NCI-H1417 treated with DMSO at 0.1 percent for 48 hours (cell line): Measurements from ENCODE around the gene ZBTB20.
A peak's percentile ranks its signal among the peaks of the same experiment; 100 is the strongest.

Experiments used
- DNase-seq: peaks from one replicate; lab custom pipeline; 2025; lab: John Stamatoyannopoulos, UW

ZBTB20 gene

GRCh38 chr3:114408736-114409670, 738.1 kb downstream of the ZBTB20 start:
- peak; percentile 40 for DNase-seq

- DNase-seq, result no peak
Observed at GRCh38 chr3:114406922-114407321, 740.2 kb downstream of the ZBTB20 start.

DNA sequence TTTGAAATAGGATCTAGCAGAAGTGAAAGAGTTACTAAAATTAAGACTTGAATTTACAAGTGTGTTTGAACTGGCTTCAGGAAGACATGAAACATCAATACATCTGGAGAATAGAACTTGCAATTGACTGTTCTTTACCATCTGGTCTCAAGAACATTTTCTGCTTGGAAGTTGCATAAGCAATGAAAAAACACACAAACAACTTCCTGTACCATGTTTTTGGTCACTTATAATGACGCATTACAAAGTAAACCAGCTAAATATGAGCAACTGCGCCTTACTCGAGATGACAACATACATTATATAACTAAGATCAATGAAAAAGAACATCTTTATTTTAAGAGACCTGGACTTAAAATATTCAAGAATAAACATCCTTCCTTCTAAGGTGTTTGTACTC, 740.8 kb downstream of the ZBTB20 start:
- DNase-seq, result no peak

DNA sequence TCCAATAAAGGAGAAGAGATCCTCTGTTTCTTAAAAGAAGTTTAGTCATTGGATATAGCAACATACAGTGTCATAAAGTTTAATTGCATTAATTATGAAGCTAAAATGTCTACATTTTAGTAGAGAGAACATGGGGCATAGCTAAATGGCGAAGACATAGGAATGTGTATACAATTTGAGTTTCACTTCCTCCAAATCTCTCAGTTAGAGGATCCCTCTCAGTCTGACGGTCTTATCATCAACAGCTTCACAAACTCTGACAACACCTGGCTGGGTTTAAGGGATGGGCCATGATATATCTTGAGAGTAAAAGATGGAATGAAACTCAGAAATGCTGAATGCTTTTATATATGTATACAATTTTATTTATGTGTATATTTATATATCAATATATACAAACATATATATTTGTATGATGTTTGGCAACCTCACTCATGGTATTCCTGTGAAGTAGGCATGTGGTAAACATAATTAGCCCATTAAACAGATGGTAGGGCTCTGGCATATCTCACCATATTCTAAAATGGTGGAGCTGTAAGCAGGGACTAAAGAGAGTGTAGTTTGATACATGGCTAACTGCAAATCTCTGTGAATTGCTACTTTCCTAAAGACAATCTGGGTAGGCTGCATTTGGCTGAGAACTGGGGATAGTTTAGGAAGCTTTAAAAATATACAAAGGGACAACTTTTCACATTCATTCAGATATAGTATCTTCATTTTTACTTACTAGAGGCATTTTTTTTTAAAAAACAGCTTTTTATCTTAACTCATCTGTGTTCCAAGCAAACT, 741.7 kb downstream of the ZBTB20 start:
- no peak for DNase-seq

DNA sequence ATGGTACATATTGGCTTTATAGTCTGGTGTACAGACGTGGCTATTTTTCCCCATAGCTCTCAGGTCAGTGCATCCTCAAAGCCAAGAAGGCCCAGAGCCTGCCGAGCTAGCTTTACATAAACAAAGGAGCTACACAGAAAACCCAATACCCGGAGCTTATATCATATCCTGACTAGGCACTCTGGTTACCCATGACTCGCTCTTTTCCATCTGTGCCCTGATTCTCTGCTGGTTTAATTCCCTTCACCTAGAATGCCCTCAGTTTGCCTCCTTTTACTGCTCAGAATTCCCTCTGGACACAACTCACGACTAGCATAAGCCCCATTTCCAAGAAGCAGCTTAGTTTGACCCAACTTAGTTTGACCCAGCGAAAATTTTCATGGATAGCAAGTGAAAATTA, 742.5 kb downstream of the ZBTB20 start:
- DNase-seq, result no peak

- no peak for DNase-seq
Observed at GRCh38 chr3:114402838-114403237, 744.2 kb downstream of the ZBTB20 start.

- no peak for DNase-seq
Observed at GRCh38 chr3:114401346-114401745, 745.7 kb downstream of the ZBTB20 start.

GRCh38 chr3:114400371-114400770, 746.7 kb downstream of the ZBTB20 start:
- DNase-seq, result no peak

DNA sequence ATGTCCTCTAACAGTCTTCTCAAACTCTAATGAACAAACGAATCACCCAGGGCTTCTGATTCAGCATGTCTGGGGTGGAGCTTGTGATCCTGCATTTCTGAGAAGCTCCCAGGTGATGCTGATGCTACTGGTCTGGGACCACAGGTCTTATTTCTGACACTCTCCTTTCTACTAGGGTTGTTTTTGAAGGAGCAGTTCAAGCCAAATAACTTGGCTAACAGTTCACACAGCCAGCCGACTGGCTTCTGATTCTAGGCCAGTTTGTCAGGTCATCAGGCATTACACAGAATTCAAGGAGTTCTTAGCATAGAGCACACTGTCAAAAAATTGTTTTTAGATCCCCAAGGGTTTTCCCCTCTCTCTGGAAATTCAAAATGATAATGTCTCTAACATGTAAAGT, 752.5 kb downstream of the ZBTB20 start:
- no peak for DNase-seq

- DNase-seq, result no peak
Observed at GRCh38 chr3:114393367-114394072, 753.6 kb downstream of the ZBTB20 start.

GRCh38 chr3:114392831-114393230, 754.3 kb downstream of the ZBTB20 start:
- DNase-seq, result no peak

- DNase-seq, result no peak
Observed at GRCh38 chr3:114389156-114389555, 757.9 kb downstream of the ZBTB20 start.

DNA sequence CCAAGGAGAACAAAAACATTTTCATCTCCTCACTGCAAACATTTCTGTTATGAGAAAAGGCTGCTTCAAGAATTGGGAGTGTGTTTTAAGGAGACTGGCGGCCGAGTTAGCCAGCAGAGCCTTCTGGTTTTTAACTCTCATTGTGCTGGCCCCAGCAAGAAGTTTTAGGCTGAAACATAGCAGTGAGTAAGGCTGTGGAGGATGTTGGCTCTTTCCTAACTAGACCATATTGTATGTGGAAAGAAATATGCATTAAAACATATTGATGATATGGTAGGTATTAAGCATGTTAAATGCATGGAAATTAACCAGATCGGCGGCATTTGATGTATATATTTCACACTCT, 762.6 kb downstream of the ZBTB20 start:
- DNase-seq, result no peak

DNA sequence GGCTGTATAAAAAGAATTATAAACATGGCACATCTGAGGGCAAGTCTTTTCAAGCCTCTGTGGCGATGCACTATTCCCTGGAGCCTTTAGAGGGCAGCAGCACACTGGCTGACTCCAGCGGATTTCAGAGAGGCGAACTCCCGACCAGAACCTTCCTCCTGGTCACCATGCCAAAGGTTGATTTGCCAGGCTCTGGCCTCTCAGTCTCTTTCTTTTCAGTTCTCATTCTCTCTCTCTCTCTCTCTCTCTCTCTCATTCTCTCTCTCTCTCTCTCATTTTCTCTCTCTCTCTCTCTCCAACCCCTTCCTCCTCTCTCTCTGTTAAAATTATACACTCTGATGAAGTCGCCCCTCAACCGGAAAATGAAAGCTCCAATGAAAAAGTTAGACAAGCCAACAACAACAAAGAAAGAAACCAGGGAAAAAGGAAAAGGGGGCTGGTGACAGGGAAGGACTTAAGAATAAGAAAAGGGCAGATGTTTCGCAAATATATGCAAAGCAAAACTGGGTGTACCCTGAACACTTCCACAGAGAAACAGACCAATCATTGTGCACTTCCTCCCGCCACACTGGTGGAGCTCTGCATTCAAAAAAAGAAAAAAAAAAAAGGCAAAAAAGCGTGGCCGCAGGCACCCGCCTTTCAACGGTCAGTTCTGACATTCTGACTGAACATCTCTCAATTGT, 763.1 kb downstream of the ZBTB20 start:
- no peak for DNase-seq

GRCh38 chr3:114380233-114380651, 766.8 kb downstream of the ZBTB20 start:
- no peak for DNase-seq

GRCh38 chr3:114379266-114379665, 767.8 kb downstream of the ZBTB20 start:
- no peak for DNase-seq

GRCh38 chr3:114378760-114379159, 768.3 kb downstream of the ZBTB20 start:
- DNase-seq, result no peak

- no peak for DNase-seq
Observed at GRCh38 chr3:114377426-114377825, 769.7 kb downstream of the ZBTB20 start.

DNA sequence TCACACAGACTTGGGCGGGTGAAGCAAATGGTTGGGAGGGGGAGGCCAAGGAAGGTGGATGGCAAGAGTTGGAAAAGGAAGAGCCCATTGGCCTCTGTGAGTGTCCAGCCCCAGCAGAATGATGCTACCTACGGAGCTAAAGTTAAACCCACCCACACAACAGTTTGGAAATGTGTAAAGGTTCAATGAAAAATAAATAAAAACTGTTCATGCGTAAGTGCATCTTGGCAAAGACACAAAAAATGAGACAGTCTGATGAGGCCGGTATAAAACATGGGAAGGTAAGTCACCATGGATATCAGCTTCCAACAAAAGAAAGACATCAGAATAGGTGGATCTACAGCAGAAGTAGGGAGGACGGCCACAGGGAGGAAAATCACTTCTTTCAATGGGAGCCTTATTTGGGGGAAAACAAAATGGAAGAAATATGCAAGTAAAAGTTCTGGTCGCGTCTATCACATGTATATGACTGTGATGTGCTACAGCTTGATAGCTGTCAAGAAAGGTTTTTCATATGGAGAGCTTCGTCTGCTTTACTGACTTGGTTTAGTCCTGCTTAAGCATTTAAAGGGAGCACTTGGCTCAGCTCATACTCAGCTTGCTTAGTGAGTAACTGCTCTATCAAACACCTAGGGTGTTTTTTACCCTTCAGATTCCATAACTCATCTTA, 770.4 kb downstream of the ZBTB20 start:
- DNase-seq, result no peak

GRCh38 chr3:114375608-114376421, 771.3 kb downstream of the ZBTB20 start:
- DNase-seq, result no peak
